Liver (tissue), 3 donors: ENCODE measurements around the gene INTS1.

Experiments used
- ATF3 ChIP-seq: IDR thresholded peaks from 2 replicates; pipeline ENCODE4 v1.6.1; 2016; ENCODE audit warnings: antibody characterized with exemption
- CTCF ChIP-seq: fragments of 150-350 bp; IDR thresholded peaks from 2 replicates; pipeline ENCODE4 v1.5.1; 2017; ENCODE audit warnings: improper control_type of control experiment, low read depth, low read length; ENCODE audit not compliant: missing input control
- EGR1 ChIP-seq, 2 donors: IDR thresholded peaks; 2 replicates each; pipeline ENCODE4 v1.6.1; 2016 to 2018; ENCODE audit warnings: antibody characterized with exemption in 2 of 2, low read depth in 2 of 2
- RAD21 ChIP-seq, 2 donors: IDR thresholded peaks; 2 replicates each; pipeline ENCODE4 v1.6.1; 2016; ENCODE audit warnings: antibody characterized with exemption in 2 of 2, mild to moderate bottlenecking in 2 of 2
- SP1 ChIP-seq: IDR thresholded peaks from 2 replicates; pipeline ENCODE4 v1.6.1; 2018; ENCODE audit warnings: antibody characterized with exemption, mild to moderate bottlenecking
- donor health status: healthy.
- donor health status: healthy.

GRCh38 chr7:1450987-1451386 is 53.2 kb downstream of the INTS1 start:
- TF ChIP-seq CTCF (no peak), SP1 (no peak), RAD21 (IDR thresholded peaks at IDR 0.05) (no peak), ATF3 (no peak), EGR1 (IDR thresholded peaks at IDR 0.05; ENCODE audit: low read depth in 2 of 2) (no peak)
